Esophagus muscularis mucosa (tissue), 4 donors: ENCODE measurements around the gene CCDC102B. TPM values are rescaled to one million over a fixed set of nuclear protein-coding genes. Genes with fewer than 3 reads are reported as not detected.
"Not testable (repeated sequence)": the region's sequence is repeated elsewhere in the genome, so short reads cannot be mapped to it uniquely, and the experiment has no call there.

Experiments used
- DNase-seq: peaks from one replicate; pipeline ENCODE4 v3.0.0-alpha.2; 2017; ENCODE audit errors: extremely low spot score
- H3K27ac ChIP-seq, 4 donors: fragments of 200-600 bp; sonication (generic); replicated peaks in 1 of 4; 1 replicate in 3 of 4; 2 replicates in 1 of 4; pipeline ENCODE4 v1.5.1; 2016 to 2019; ENCODE audit warnings: mild to moderate bottlenecking in 1 of 4
- H3K27me3 ChIP-seq, 4 donors: fragments of 200-600 bp; sonication (generic); one replicate each; pipeline versions ENCODE4 v1.5.1 to v1.6.0; 2016 to 2019
- H3K36me3 ChIP-seq, 4 donors: fragments of 200-600 bp; sonication (generic); one replicate each; pipeline ENCODE4 v1.5.1; 2016 to 2019
- H3K4me1 ChIP-seq, 4 donors: fragments of 200-600 bp; sonication (generic); one replicate each; pipeline ENCODE4 v1.5.1; 2016 to 2019
- H3K4me3 ChIP-seq, 4 donors: fragments of 200-600 bp; sonication (generic); 1 replicate in 2 of 4; 2 replicates in 2 of 4; pipeline ENCODE4 v1.5.1; 2016 to 2019; ENCODE audit warnings: mild to moderate bottlenecking in 4 of 4, moderate library complexity in 1 of 4
- H3K9me3 ChIP-seq, 4 donors: fragments of 200-600 bp; sonication (generic); 1 replicate in 3 of 4; 2 replicates in 1 of 4; pipeline ENCODE4 v1.5.1; 2016 to 2019
- CTCF ChIP-seq, 3 experiments: fragments of 200-600 bp in 2 of 3; fragments of 450-650 bp in 1 of 3; sonication (generic) in 2 of 3; IDR thresholded peaks; one replicate each; pipeline ENCODE4 v1.5.1; 2017 to 2019; ENCODE audit warnings: antibody characterized with exemption in 3 of 3, mild to moderate bottlenecking in 2 of 3, moderate library complexity in 1 of 3
- EP300 ChIP-seq: sonication (generic); formaldehyde crosslinking; IDR thresholded peaks from one replicate; pipeline ENCODE4 v1.6.1; 2017; ENCODE audit warnings: antibody characterized with exemption
- POLR2A ChIP-seq: fragments of 450-650 bp; IDR thresholded peaks from one replicate; pipeline ENCODE4 v1.6.1; 2017; ENCODE audit warnings: antibody characterized with exemption, moderate library complexity, mild to moderate bottlenecking, low read depth
- POLR2AphosphoS5 ChIP-seq, 2 donors: sonication (generic); formaldehyde crosslinking; IDR thresholded peaks; one replicate each; pipeline ENCODE4 v1.6.1; 2017; ENCODE audit warnings: antibody characterized with exemption in 2 of 2
- WGBS: methylation state at CpG from one replicate; pipeline ENCODE4 v1.1.5; 2018; 5-methylcytosine and 5-hydroxymethylcytosine counted together
- intact Hi-C: fragments of 100-400 bp; cut with DNase I; formaldehyde crosslinking; loops from one replicate; pipeline ENCODE4 v1.15.1; 2023
- total RNA-seq, 4 donors: library from RNA; depleted of rRNA; stranded (reverse); fragments of >200 nt; gene quantifications; one replicate each; pipeline versions ENCODE4 v1.1.0 to v1.2.1, GENCODE V29; 2016

Gene CCDC102B
- total RNA-seq, 4 donors from 2014 or later, result 3.0 to 6.8 (median 4.8) TPM

- DNase-seq, result no peak
- Histone ChIP-seq H3K27me3 (no peaks in the 10 kb centered on the region), H3K36me3 (no peaks in the 10 kb centered on the region), H3K4me3 (no peak overlapping the region), H3K4me1 (no peaks in the 10 kb centered on the region), H3K27ac (no peak overlapping the region), H3K9me3 (no peaks in the 10 kb centered on the region)
- intact Hi-C loops, result no loop called here
- TF ChIP-seq EP300 (no peak), CTCF (IDR thresholded peaks at IDR 0.05) (no peak), POLR2AphosphoS5 (IDR thresholded peaks at IDR 0.05) (no peak), POLR2A (no peak)
- WGBS, result 94% methylated on average over 1 of the region's 1 CpG
Observed at GRCh38 chr18:68874361-68874760, 76.5 kb downstream of the CCDC102B start.

- H3K4me1 ChIP-seq, intact Hi-C loops, H3K27ac ChIP-seq, DNase-seq, H3K4me3 ChIP-seq, H3K27me3 ChIP-seq, H3K9me3 ChIP-seq, H3K36me3 ChIP-seq: not testable (repeated sequence)
- whole genome bisulfite sequencing, result 96% methylated on average over 8 of the region's 21 CpGs
Observed at GRCh38 chr18:68879947-68880346, 82.1 kb downstream of the CCDC102B start.

GRCh38 chr18:68887410-68887809, 89.5 kb downstream of the CCDC102B start:
- H3K9me3 ChIP-seq, result no peaks in the 10 kb centered on the region
- H3K36me3 ChIP-seq, result no peaks in the 10 kb centered on the region
- H3K27ac ChIP-seq, result no peak overlapping the region
- 39% methylated on average over 4 of the region's 4 CpGs for WGBS
- H3K4me1 ChIP-seq, result no peaks in the 10 kb centered on the region
- H3K4me3 ChIP-seq, result no peak overlapping the region
- intact Hi-C loops, result no loop called here
- DNase-seq, result no peak
- TF ChIP-seq EP300 (no peak), POLR2A (no peak), POLR2AphosphoS5 (IDR thresholded peaks at IDR 0.05) (no peak), CTCF (IDR thresholded peaks at IDR 0.05) (no peak)
- H3K27me3 ChIP-seq, result no peaks in the 10 kb centered on the region

- 88% methylated on average over 1 of the region's 1 CpG for WGBS
- no peaks in the 10 kb centered on the region for H3K36me3 ChIP-seq
- H3K9me3 ChIP-seq, result no peaks in the 10 kb centered on the region
- H3K27me3 ChIP-seq, result no peaks in the 10 kb centered on the region
- intact Hi-C loops, result no loop called here
- no peaks in the 10 kb centered on the region for H3K4me1 ChIP-seq
- no peak for TF ChIP-seq CTCF (IDR thresholded peaks at IDR 0.05)
- no peak for TF ChIP-seq EP300
- no peak for TF ChIP-seq POLR2AphosphoS5 (IDR thresholded peaks at IDR 0.05)
- no peak overlapping the region for H3K27ac ChIP-seq
- no peak for DNase-seq
- no peak overlapping the region for H3K4me3 ChIP-seq
Observed at GRCh38 chr18:68893354-68893753, 95.5 kb downstream of the CCDC102B start.

- WGBS, result 86% methylated on average over 4 of the region's 4 CpGs
- H3K36me3 ChIP-seq, result no peaks in the 10 kb centered on the region
Observed at GRCh38 chr18:68897286-68897685, 99.4 kb downstream of the CCDC102B start.

More at GRCh38 chr18:68897286-68897685, 99.4 kb downstream of the CCDC102B start:
- intact Hi-C loops, result no loop called here
- no peaks in the 10 kb centered on the region for H3K27me3 ChIP-seq
- H3K9me3 ChIP-seq, result no peaks in the 10 kb centered on the region
- H3K4me1 ChIP-seq, result no peaks in the 10 kb centered on the region
- DNase-seq, result no peak
- no peak overlapping the region for H3K4me3 ChIP-seq
- TF ChIP-seq CTCF (IDR thresholded peaks at IDR 0.05) (no peak), POLR2A (no peak), EP300 (no peak), POLR2AphosphoS5 (IDR thresholded peaks at IDR 0.05) (no peak)
- no peak overlapping the region for H3K27ac ChIP-seq
